ENCODE results near the gene CLCN3. TPM values are rescaled to one million over a fixed set of nuclear protein-coding genes. Genes with fewer than 3 reads are reported as not detected.
A peak's percentile ranks its signal among the peaks of the same experiment; 100 is the strongest.

The CLCN3 gene
- total and polyA plus RNA-seq, 2 of the 13 experiments (the other 11 are each of a cell fraction or from before 2014, with no cell fraction given), result 13.6 to 23.7 TPM

DNA sequence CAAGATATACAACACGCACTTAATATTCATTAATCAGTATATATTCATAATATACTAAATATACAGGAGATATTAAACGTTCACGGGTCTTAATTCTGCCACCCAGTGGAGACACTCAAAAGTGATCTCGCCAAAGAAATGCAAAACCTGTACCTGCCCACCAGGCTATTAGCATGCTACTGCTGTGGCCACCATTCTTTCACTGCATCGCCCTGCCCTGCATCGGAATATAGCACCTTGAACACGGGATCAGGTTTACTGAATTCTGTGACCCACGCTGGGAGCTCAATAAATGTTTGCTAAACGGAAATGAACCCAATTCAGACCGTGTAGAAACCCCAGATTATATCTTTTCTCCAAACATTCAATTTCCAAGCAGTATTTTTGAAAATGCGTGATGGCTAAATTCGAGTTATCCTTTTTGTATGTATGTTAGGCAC, 840 bp upstream of the CLCN3 start (continued):
- no peak for TF ChIP-seq RFX5 (IDR thresholded peaks at IDR 0.05; ENCODE audit: low read depth, low read length)
- no peak for TF ChIP-seq ZMYM2 (CRISPR knock-in tag; IDR thresholded peaks at IDR 0.05)
- no peak for TF ChIP-seq TRIM24 (CRISPR knock-in tag; IDR thresholded peaks at IDR 0.05)
- no peak for TF ChIP-seq MXD4 (CRISPR knock-in tag; IDR thresholded peaks at IDR 0.05)
- TF ChIP-seq ZSCAN31 (CRISPR knock-in tag; IDR thresholded peaks at IDR 0.05; ENCODE audit: low read depth), result no peak
- TF ChIP-seq, protein P1, sequence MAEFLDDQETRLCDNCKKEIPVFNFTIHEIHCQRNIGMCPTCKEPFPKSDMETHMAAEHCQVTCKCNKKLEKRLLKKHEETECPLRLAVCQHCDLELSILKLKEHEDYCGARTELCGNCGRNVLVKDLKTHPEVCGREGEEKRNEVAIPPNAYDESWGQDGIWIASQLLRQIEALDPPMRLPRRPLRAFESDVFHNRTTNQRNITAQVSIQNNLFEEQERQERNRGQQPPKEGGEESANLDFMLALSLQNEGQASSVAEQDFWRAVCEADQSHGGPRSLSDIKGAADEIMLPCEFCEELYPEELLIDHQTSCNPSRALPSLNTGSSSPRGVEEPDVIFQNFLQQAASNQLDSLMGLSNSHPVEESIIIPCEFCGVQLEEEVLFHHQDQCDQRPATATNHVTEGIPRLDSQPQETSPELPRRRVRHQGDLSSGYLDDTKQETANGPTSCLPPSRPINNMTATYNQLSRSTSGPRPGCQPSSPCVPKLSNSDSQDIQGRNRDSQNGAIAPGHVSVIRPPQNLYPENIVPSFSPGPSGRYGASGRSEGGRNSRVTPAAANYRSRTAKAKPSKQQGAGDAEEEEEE (CRISPR knock-in tag; IDR thresholded peaks at IDR 0.05; ENCODE audit: borderline replicate concordance), result no peak
- TF ChIP-seq ZNF382 (CRISPR knock-in tag; IDR thresholded peaks at IDR 0.05; ENCODE audit: borderline replicate concordance), result no peak
- no peak for TF ChIP-seq FOXK2 (IDR thresholded peaks at IDR 0.05)
- TF ChIP-seq ZZZ3 (CRISPR knock-in tag; IDR thresholded peaks at IDR 0.05; ENCODE audit: borderline replicate concordance), result no peak
- no peak for TF ChIP-seq SAFB2 (CRISPR knock-in tag; IDR thresholded peaks at IDR 0.05; ENCODE audit: borderline replicate concordance, low read depth)
- TF ChIP-seq SMAD3 (CRISPR knock-in tag; IDR thresholded peaks at IDR 0.05), result no peak
- no peak for TF ChIP-seq KDM5B (CRISPR knock-in tag; IDR thresholded peaks at IDR 0.05; ENCODE audit: borderline replicate concordance)
- TF ChIP-seq, protein P2, sequence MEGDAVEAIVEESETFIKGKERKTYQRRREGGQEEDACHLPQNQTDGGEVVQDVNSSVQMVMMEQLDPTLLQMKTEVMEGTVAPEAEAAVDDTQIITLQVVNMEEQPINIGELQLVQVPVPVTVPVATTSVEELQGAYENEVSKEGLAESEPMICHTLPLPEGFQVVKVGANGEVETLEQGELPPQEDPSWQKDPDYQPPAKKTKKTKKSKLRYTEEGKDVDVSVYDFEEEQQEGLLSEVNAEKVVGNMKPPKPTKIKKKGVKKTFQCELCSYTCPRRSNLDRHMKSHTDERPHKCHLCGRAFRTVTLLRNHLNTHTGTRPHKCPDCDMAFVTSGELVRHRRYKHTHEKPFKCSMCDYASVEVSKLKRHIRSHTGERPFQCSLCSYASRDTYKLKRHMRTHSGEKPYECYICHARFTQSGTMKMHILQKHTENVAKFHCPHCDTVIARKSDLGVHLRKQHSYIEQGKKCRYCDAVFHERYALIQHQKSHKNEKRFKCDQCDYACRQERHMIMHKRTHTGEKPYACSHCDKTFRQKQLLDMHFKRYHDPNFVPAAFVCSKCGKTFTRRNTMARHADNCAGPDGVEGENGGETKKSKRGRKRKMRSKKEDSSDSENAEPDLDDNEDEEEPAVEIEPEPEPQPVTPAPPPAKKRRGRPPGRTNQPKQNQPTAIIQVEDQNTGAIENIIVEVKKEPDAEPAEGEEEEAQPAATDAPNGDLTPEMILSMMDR (CRISPR knock-in tag; IDR thresholded peaks at IDR 0.05), result peak; percentile 53
- TF ChIP-seq, protein P3, sequence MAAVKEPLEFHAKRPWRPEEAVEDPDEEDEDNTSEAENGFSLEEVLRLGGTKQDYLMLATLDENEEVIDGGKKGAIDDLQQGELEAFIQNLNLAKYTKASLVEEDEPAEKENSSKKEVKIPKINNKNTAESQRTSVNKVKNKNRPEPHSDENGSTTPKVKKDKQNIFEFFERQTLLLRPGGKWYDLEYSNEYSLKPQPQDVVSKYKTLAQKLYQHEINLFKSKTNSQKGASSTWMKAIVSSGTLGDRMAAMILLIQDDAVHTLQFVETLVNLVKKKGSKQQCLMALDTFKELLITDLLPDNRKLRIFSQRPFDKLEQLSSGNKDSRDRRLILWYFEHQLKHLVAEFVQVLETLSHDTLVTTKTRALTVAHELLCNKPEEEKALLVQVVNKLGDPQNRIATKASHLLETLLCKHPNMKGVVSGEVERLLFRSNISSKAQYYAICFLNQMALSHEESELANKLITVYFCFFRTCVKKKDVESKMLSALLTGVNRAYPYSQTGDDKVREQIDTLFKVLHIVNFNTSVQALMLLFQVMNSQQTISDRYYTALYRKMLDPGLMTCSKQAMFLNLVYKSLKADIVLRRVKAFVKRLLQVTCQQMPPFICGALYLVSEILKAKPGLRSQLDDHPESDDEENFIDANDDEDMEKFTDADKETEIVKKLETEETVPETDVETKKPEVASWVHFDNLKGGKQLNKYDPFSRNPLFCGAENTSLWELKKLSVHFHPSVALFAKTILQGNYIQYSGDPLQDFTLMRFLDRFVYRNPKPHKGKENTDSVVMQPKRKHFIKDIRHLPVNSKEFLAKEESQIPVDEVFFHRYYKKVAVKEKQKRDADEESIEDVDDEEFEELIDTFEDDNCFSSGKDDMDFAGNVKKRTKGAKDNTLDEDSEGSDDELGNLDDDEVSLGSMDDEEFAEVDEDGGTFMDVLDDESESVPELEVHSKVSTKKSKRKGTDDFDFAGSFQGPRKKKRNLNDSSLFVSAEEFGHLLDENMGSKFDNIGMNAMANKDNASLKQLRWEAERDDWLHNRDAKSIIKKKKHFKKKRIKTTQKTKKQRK (IDR thresholded peaks at IDR 0.05; ENCODE audit: low read length), result no peak
- TF ChIP-seq, protein P4, sequence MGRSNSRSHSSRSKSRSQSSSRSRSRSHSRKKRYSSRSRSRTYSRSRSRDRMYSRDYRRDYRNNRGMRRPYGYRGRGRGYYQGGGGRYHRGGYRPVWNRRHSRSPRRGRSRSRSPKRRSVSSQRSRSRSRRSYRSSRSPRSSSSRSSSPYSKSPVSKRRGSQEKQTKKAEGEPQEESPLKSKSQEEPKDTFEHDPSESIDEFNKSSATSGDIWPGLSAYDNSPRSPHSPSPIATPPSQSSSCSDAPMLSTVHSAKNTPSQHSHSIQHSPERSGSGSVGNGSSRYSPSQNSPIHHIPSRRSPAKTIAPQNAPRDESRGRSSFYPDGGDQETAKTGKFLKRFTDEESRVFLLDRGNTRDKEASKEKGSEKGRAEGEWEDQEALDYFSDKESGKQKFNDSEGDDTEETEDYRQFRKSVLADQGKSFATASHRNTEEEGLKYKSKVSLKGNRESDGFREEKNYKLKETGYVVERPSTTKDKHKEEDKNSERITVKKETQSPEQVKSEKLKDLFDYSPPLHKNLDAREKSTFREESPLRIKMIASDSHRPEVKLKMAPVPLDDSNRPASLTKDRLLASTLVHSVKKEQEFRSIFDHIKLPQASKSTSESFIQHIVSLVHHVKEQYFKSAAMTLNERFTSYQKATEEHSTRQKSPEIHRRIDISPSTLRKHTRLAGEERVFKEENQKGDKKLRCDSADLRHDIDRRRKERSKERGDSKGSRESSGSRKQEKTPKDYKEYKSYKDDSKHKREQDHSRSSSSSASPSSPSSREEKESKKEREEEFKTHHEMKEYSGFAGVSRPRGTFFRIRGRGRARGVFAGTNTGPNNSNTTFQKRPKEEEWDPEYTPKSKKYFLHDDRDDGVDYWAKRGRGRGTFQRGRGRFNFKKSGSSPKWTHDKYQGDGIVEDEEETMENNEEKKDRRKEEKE (IDR thresholded peaks at IDR 0.05), result no peak
- no peak for TF ChIP-seq DNMT1 (CRISPR knock-in tag; IDR thresholded peaks at IDR 0.05)
- TF ChIP-seq ZNF614 (CRISPR knock-in tag; IDR thresholded peaks at IDR 0.05; ENCODE audit: borderline replicate concordance), result no peak
- TF ChIP-seq HMGA1 (CRISPR knock-in tag; conservative IDR thresholded peaks at IDR 0.05), result no peak
- no peak for TF ChIP-seq ESRRA (CRISPR knock-in tag; IDR thresholded peaks at IDR 0.05; ENCODE audit: low read depth)

Data from HepG2 (cell line).